T-helper 17 cell (primary cell): ENCODE measurements around the gene HECW1. TPM values are rescaled to one million over a fixed set of nuclear protein-coding genes. Genes with fewer than 3 reads are reported as not detected.
"Not testable (repeated sequence)": the region's sequence is repeated elsewhere in the genome, so short reads cannot be mapped to it uniquely, and the experiment has no call there.

Experiments used
- ATAC-seq: fragments of 150-1000 bp; cut with Tn5 transposase; 2 replicates; pipeline ENCODE4 v1.10.0; 2021; ENCODE audit warnings: mild to moderate bottlenecking, moderate library complexity
- DNase-seq, 3 donors: peaks; one replicate each; pipeline versions ENCODE4 v3.0.0 to v3.0.0-alpha.2; 2020 to 2021
- H3K9me3 ChIP-seq: one replicate; pipeline ENCODE4 v1.7.0; 2013; ENCODE audit warnings: low read length, mild to moderate bottlenecking; ENCODE audit not compliant: control insufficient read depth, poor library complexity, severe bottlenecking
- H3K27ac Mint-ChIP-seq: one replicate; pipeline ENCODE4 v1.8.0; 2022; ENCODE audit warnings: mild to moderate bottlenecking, moderate library complexity, mixed read lengths
- H3K27me3 Mint-ChIP-seq: one replicate; pipeline ENCODE4 v1.8.0; 2022; ENCODE audit warnings: mixed read lengths
- H3K36me3 Mint-ChIP-seq: one replicate; pipeline ENCODE4 v1.8.0; 2022; ENCODE audit warnings: low read depth, mixed read lengths
- H3K4me1 Mint-ChIP-seq: one replicate; pipeline ENCODE4 v1.8.0; 2022; ENCODE audit warnings: mild to moderate bottlenecking, mixed read lengths
- H3K4me3 Mint-ChIP-seq: one replicate; pipeline ENCODE4 v1.8.0; 2022; ENCODE audit warnings: mild to moderate bottlenecking, moderate library complexity, mixed read lengths
- total RNA-seq, 4 donors: library from RNA in 2 of 4; stranded (reverse) in 2 of 4; gene quantifications; one replicate each; pipeline ENCODE4 v1.2.3 and lab custom pipeline; 2022 to 2026

Gene HECW1
- total RNA-seq (not detected), total RNA-seq (lab: John Stamatoyannopoulos, UW) (0.30 to 0.70 reads per million in 2 donors)

DNA sequence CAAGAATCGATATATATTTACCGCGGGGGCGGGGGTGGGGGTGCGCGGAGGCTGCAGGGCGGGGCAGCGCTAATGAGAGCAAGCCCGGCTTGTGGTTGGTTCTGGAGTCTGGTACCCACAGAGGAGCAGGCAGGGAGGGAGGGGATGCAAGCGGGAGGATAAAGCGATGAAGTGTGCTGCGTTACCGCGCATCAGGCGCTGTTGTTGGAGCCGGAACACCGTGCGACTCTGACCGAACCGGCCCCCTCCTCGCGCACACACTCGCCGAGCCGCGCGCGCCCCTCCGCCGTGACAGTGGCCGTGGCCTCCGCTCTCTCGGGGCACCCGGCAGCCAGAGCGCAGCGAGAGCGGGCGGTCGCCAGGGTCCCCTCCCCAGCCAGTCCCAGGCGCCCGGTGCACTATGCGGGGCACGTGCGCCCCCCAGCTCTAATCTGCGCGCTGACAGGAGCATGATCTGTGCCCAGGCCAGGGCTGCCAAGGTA is at the start of gene HECW1:
Gene HECW1, plus strand, starts transcription at position 189 of the 482 bp plus-strand sequence. CDS start 131,259 bp downstream, outside the sequence.
- ATAC-seq = no peak
- Mint-ChIP-seq H3K36me3 (peaks cover 9% of the 10 kb centered on the region), H3K4me1 (peaks cover 15% of the 10 kb centered on the region), H3K27me3 (peaks cover 75% of the 10 kb centered on the region), H3K27ac (no peak within 1 kb of the TSS), H3K4me3 (peak within 1 kb of the TSS; percentile 64)
- DNase-seq = no peak
- no peaks in the 10 kb centered on the region for H3K9me3 ChIP-seq

DNA sequence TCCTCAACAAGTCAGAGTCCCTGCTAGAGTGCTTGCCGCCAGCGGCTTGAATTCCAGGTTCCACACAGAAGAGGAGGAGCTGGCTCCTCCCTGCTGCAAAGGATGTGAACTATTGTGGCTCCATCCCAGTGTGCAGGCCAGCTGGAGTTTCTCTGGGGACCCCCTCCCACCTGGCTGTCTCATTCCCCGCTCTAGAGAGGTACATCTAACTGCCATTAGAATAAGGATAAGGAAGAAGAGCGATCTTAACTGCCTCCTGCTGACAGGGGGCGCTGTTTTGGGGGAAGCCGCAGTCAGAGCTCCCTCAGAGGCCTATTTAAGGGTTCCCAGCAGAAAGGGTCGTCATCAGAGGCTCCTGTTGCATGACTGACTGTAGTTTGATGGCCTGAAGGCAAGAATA is 40.8 kb upstream of the HECW1 start:
- H3K4me1 Mint-ChIP-seq = no peaks in the 10 kb centered on the region
- H3K4me3 Mint-ChIP-seq = no peak overlapping the region
- H3K36me3 Mint-ChIP-seq = no peaks in the 10 kb centered on the region
- H3K27me3 Mint-ChIP-seq = peaks cover 29% of the 10 kb centered on the region
- ATAC-seq (no peak), DNase-seq (no peak)
- no peaks in the 10 kb centered on the region for H3K9me3 ChIP-seq
- no peak overlapping the region for H3K27ac Mint-ChIP-seq

DNA sequence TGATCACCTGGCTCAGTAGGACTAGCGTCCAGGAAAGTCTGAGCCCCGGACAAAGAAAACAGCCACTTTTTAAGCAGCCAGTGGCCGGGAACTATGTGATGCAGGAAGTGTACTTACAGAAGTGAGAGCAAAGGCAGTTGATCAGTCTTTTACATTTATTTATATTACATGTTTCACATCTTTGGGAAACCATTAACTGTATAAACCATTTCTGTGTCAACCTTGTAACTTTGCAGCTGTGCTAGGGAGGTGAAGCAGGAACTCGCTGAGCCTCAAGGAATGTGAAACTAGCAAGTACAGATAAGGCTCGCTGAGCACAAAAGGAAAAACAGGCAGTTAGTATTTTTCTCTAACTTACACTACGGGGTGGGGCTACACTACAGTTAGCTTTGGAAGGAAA is 39.9 kb upstream of the HECW1 start:
- Mint-ChIP-seq H3K36me3 (no peaks in the 10 kb centered on the region), H3K27me3 (peaks cover 33% of the 10 kb centered on the region), H3K4me1 (no peaks in the 10 kb centered on the region), H3K27ac (no peak overlapping the region), H3K4me3 (no peak overlapping the region)
- H3K9me3 ChIP-seq = no peaks in the 10 kb centered on the region
- DNase-seq = no peak
- no peak for ATAC-seq

DNA sequence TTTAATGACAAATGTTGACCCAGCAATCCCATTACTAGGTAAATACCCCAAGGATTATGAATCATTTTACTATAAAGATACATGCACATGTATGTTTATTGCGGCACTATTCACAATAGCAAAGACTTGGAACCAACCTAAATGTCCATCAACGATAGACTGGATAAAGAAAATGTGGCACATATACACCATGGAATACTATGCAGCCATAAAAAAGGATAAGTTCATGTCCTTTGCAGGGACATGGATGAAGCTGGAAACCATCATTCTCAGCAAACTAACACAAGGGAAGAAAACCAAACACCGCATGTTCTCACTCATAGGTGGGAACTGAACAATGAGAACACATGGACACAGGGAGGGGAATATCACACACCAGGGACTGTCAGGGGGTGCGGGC is 38.6 kb upstream of the HECW1 start:
- not testable (repeated sequence) for DNase-seq, H3K4me1 Mint-ChIP-seq, H3K9me3 ChIP-seq, H3K36me3 Mint-ChIP-seq, H3K27ac Mint-ChIP-seq, H3K4me3 Mint-ChIP-seq, ATAC-seq
- H3K27me3 Mint-ChIP-seq = peaks cover 31% of the 10 kb centered on the region

DNA sequence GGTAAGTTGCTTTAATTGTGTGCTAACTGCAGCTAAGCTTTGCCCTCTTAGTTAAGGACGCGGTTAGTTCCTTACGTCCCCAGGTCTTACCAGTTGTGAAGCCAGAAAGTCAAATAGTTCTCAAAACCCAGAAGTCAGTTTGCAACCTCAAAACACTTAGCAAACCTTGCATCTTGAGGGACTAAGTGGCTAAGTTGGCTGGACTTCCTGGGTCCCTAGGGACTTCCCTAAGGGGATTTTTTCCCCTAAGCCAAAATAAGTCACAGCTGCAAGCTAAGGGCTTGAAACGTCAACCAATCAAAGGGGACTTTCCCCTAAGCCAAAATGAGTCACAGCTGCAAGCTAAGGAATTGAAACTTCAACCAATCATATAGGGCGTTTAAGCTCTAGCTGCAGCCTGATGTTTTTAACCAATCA is 36.2 kb upstream of the HECW1 start:
- ATAC-seq = no peak
- no peak overlapping the region for H3K4me3 Mint-ChIP-seq

DNA sequence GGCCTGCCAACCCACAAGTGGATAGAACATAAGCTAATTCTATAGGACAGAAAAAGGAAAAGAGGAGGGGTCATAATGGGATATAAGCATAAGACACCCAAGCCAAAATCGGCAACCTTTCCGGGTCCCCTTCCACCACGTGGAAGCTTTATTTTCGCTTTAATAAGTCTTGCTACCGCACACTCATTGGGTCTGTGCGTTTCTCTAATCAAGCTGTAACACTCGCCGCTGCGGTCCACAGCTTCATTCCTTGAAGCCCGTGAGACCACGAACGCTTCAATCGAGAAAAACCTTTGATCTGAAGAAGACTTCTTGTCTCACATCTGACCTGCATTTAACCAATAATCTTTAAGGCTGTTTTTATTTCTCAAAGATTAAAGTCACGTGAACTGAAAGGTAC is 35.8 kb upstream of the HECW1 start:
- DNase-seq (no peak), ATAC-seq (no peak)
- H3K4me3 Mint-ChIP-seq = no peak overlapping the region
- H3K4me1 Mint-ChIP-seq = no peaks in the 10 kb centered on the region
- peaks cover 46% of the 10 kb centered on the region for H3K27me3 Mint-ChIP-seq
- no peak overlapping the region for H3K27ac Mint-ChIP-seq
- no peaks in the 10 kb centered on the region for H3K36me3 Mint-ChIP-seq
- no peaks in the 10 kb centered on the region for H3K9me3 ChIP-seq

More for the DNA sequence above, 36.2 kb upstream of the HECW1 start:
- Mint-ChIP-seq H3K27ac (no peak overlapping the region), H3K4me1 (no peaks in the 10 kb centered on the region), H3K27me3 (peaks cover 49% of the 10 kb centered on the region), H3K36me3 (no peaks in the 10 kb centered on the region)
- H3K9me3 ChIP-seq = no peaks in the 10 kb centered on the region
- no peak for DNase-seq

DNA sequence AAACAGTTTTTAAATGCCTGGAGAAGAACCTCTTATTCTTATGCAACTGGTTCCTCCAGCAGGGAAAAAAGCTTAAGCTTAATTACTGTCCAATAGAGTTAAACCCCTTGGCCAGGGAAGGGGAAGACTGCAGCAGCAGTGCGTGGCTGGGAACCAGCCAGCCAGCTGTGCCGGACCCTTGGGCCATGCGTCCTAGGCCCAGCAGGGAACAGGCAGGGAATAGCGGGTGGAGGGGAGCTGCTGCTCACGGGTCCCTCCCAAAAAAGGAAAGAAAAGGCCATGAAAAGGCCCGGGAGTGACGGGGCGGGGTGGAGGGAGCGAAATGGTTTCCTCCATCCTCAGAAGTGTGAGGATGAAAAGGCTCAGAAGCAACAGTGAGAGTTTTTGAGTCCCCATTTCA is 35.2 kb upstream of the HECW1 start:
- Mint-ChIP-seq H3K4me1 (no peaks in the 10 kb centered on the region), H3K4me3 (no peak overlapping the region), H3K36me3 (no peaks in the 10 kb centered on the region), H3K27ac (no peak overlapping the region), H3K27me3 (peaks cover 46% of the 10 kb centered on the region)
- no peak for DNase-seq
- no peaks in the 10 kb centered on the region for H3K9me3 ChIP-seq
- no peak for ATAC-seq

DNA sequence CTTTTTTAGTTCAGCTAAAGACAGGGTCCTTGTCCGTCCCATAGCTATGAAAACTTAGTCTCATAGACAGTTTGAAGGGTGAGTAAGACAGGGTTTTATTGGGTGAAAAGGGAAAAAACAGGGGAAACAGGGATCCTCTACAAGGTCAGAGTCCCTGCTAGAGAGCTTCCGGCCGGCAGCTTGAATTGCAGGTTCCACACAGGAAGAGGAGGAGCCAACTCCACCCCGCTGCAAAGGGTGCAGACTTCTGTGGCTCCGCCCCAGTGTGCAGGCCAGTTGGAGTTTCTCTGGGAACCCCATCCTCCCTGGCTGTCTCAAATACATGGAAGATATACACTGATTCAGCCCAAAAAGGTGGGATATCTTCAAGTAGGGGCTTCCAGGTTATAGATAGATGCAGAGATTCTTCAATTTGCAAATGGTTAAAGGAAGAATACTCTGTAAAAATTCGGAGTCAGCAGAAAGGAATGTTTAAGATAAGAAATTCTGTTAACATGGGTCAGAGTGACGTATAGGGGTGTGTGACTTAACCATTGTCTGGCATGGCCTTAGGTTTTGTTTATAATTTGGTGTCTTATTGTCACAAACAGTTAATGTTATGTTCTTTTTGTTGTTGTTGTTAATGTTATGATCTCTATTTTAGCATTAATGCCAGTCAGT is 34.6 kb upstream of the HECW1 start:
- Mint-ChIP-seq H3K36me3 (peaks cover 2% of the 10 kb centered on the region), H3K4me1 (no peaks in the 10 kb centered on the region), H3K27ac (no peak overlapping the region), H3K27me3 (peaks cover 52% of the 10 kb centered on the region), H3K4me3 (no peak overlapping the region)
- no peak for ATAC-seq
- no peaks in the 10 kb centered on the region for H3K9me3 ChIP-seq
- DNase-seq = no peak

DNA sequence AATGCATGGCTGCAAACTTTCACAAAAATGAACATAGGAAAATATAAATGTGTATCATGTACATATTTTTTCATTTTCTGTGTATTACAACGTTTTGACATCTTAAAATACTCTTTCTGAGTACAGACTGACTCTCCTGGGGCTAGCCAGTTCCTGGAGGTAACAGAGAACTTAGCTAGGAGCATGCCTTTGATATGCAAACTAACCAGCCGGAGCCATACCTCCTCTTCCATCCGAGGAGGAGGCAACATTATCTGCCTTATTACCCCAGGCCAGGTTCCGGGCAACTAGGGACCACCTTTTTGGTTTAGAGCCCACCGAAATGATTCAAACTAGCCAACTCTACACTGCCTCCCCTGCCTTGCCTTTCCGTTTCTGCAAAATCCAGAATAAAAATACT is 33.7 kb upstream of the HECW1 start:
- H3K4me3 Mint-ChIP-seq = no peak overlapping the region
- no peaks in the 10 kb centered on the region for H3K9me3 ChIP-seq
- H3K4me1 Mint-ChIP-seq = no peaks in the 10 kb centered on the region
- no peak for ATAC-seq
- peaks cover 52% of the 10 kb centered on the region for H3K27me3 Mint-ChIP-seq
- H3K36me3 Mint-ChIP-seq = peaks cover 2% of the 10 kb centered on the region
- H3K27ac Mint-ChIP-seq = no peak overlapping the region
- DNase-seq = no peak

DNA sequence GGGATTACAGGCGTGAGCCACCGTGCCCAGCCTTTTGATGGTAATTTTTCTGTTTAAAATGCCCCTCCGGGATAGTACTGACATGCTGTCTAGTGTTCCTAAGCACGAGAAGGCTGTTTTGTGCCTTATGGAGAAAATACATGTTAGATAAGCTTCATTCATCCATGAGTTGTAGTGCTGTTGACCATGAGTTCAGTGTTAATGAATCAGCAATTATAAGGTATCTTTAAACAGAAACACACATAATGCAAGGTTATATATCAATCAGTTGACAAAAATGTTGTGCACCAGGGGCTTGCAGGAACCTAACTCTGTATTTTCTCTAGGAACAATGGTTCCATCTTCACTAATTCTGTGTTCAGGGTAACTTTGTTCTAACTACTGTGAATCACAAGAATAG is 30.8 kb upstream of the HECW1 start:
- ATAC-seq = no peak
- no peak for DNase-seq
- no peak overlapping the region for H3K27ac Mint-ChIP-seq
- H3K9me3 ChIP-seq = peaks cover 2% of the 10 kb centered on the region
- H3K4me1 Mint-ChIP-seq = no peaks in the 10 kb centered on the region
- H3K36me3 Mint-ChIP-seq = peaks cover 2% of the 10 kb centered on the region
- peaks cover 73% of the 10 kb centered on the region for H3K27me3 Mint-ChIP-seq
- H3K4me3 Mint-ChIP-seq = no peak overlapping the region

DNA sequence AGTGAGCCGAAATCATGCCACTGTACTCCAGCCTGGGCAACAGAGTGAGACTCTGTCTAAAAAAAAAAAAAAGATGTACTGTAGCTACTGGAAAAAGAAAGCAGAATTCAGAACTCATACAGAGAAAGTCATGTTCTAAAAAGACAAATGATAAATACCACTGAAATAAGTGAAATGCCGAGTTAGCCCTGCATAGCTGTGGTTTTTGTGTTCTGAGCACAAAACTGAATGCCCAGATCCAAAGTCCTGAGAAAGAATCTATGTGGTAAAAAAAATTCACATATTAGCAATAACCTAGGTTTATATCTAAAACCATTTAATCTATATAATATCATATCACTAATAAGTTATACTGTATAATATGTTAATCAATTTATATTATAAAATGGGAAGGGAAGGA is 29.3 kb upstream of the HECW1 start:
- H3K9me3 ChIP-seq = peaks cover 5% of the 10 kb centered on the region
- no peak for DNase-seq
- Mint-ChIP-seq H3K27ac (no peak overlapping the region), H3K36me3 (peaks cover 2% of the 10 kb centered on the region), H3K27me3 (peaks cover 62% of the 10 kb centered on the region), H3K4me3 (no peak overlapping the region), H3K4me1 (no peaks in the 10 kb centered on the region)
- ATAC-seq = no peak

DNA sequence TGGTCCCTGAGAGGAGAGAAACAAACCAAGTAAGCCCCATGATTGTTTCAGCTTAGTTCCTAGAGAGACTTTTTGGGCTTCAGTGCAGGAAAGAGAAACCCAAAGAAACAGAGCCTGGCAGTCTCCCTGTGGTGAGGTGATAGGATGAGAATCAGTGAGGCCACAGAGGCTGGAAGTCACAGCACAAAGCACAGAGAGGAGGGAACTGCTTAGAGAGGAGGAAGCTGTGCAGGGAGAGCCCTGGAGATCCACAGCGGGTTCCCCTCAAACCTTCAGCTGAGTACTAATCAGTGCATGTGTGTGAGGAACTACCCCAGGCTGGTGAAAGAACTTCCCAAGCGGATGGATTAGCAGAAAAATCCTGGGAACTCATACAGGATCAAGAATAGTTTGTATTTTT is 27.4 kb upstream of the HECW1 start:
- peaks cover 5% of the 10 kb centered on the region for H3K9me3 ChIP-seq
- Mint-ChIP-seq H3K27me3 (peaks cover 61% of the 10 kb centered on the region), H3K27ac (no peak overlapping the region), H3K4me3 (no peak overlapping the region), H3K36me3 (peaks cover 2% of the 10 kb centered on the region), H3K4me1 (no peaks in the 10 kb centered on the region)
- ATAC-seq = no peak
- no peak for DNase-seq

DNA sequence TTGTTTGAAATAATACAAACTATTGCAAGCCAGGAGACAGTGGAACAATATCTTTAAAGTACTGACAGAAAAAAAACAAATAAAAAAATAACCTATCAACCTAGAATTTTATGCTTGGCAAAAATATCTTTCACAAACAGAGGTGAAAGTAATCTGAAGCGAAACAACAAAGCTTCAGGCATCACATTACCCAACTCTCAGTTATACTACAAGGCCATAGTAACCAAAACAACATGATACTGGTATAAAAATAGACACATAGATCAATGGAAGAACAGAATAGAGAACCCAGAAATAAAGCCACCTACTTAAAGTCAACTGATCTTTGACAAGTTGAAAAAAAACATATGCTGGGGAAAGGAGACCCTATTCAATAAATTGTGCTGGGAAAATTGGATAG is 26.5 kb upstream of the HECW1 start:
- ATAC-seq = no peak
- H3K27me3 Mint-ChIP-seq = peaks cover 61% of the 10 kb centered on the region
- no peak for DNase-seq
- peaks cover 5% of the 10 kb centered on the region for H3K9me3 ChIP-seq
- no peaks in the 10 kb centered on the region for H3K4me1 Mint-ChIP-seq
- no peak overlapping the region for H3K4me3 Mint-ChIP-seq
- no peak overlapping the region for H3K27ac Mint-ChIP-seq
- H3K36me3 Mint-ChIP-seq = peaks cover 2% of the 10 kb centered on the region

DNA sequence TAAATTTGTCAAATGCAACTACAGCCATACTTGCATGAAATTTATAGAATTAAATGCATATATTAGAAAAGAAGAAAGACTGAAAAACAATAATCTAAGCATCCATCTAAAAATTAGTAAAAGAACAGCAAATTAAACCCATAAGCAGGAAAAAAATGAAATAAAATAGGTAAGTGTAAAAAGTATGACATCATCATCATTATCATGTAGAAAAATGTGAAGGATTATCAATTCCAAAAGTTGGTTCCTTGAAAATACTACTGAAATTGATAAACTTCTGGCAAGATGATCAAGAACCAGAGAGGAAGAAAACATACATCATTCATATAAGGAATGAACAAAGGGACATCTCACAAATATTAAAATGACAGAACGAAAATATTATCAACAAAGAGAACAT is 19.6 kb upstream of the HECW1 start:
- H3K4me1 Mint-ChIP-seq = no peaks in the 10 kb centered on the region
- DNase-seq (no peak), ATAC-seq (no peak)
- H3K4me3 Mint-ChIP-seq = no peak overlapping the region
- H3K36me3 Mint-ChIP-seq = peaks cover 2% of the 10 kb centered on the region
- H3K9me3 ChIP-seq = no peaks in the 10 kb centered on the region
- peaks cover 32% of the 10 kb centered on the region for H3K27me3 Mint-ChIP-seq
- no peak overlapping the region for H3K27ac Mint-ChIP-seq
